Keratinocyte (primary cell): ENCODE data around the gene ARTN. TPM values are rescaled to one million over a fixed set of nuclear protein-coding genes. Genes with fewer than 3 reads are reported as not detected.
A peak's percentile ranks its signal among the peaks of the same experiment; 100 is the strongest.

ENCODE experiments used
- DNase-seq: peaks from one replicate; pipeline ENCODE4 v3.0.0-alpha.2; 2011; ENCODE audit warnings: low read depth, missing footprints, low spot score
- FAIRE-seq: peaks from 2 replicates; lab custom pipeline; 2011; peaks lifted over from hg19 to GRCh38; lab: Jason Lieb, UNC
- H2AFZ ChIP-seq: 2 replicates; pipeline ENCODE4 v1.6.0; 2012; ENCODE audit warnings: low read length, control low read depth, inconsistent platforms; ENCODE audit not compliant: control insufficient read depth
- H3K27ac ChIP-seq: 2 replicates; pipeline ENCODE4 v1.5.1; 2011; ENCODE audit warnings: low read length; ENCODE audit not compliant: control insufficient read depth, insufficient read depth
- H3K27me3 ChIP-seq: 3 replicates; pipeline ENCODE4 v1.6.0; 2011; ENCODE audit warnings: low read length; ENCODE audit not compliant: control insufficient read depth, insufficient read depth; ENCODE audit errors: extremely low read depth
- H3K36me3 ChIP-seq, 2 experiments: 2 replicates in 1 of 2; 3 replicates in 1 of 2; pipeline ENCODE4 v1.5.1; 2011; ENCODE audit warnings: low read length in 2 of 2, mild to moderate bottlenecking in 1 of 2; ENCODE audit not compliant: control insufficient read depth in 2 of 2, insufficient read depth in 2 of 2; ENCODE audit errors: extremely low read depth in 1 of 2
- H3K4me1 ChIP-seq: 3 replicates; pipeline ENCODE4 v1.5.1; 2011; ENCODE audit warnings: low read length; ENCODE audit not compliant: control insufficient read depth, insufficient read depth; ENCODE audit errors: extremely low read depth
- H3K4me2 ChIP-seq: 3 replicates; pipeline ENCODE4 v1.6.0; 2011; ENCODE audit warnings: low read depth, low read length; ENCODE audit not compliant: control insufficient read depth, insufficient read depth; ENCODE audit errors: extremely low read depth
- H3K4me3 ChIP-seq, 3 experiments: fragments of 200-600 bp in 1 of 3; sonication (generic) in 1 of 3; 2 replicates in 2 of 3; 3 replicates in 1 of 3; pipeline ENCODE4 v1.5.1; 2011 to 2016; ENCODE audit warnings: low read length in 3 of 3, mild to moderate bottlenecking in 3 of 3, control low read depth in 2 of 3, inconsistent platforms in 1 of 3, low read depth in 1 of 3, mixed read lengths in 1 of 3, mixed run types in 1 of 3, moderate library complexity in 1 of 3; ENCODE audit not compliant: control insufficient read depth in 2 of 3, insufficient read depth in 2 of 3; ENCODE audit errors: extremely low read depth in 1 of 3
- H3K79me2 ChIP-seq: 2 replicates; pipeline ENCODE4 v1.6.0; 2012; ENCODE audit warnings: low read length; ENCODE audit not compliant: control insufficient read depth, insufficient read depth
- H3K9ac ChIP-seq: 3 replicates; pipeline ENCODE4 v1.6.0; 2011; ENCODE audit warnings: low read length; ENCODE audit not compliant: control insufficient read depth, insufficient read depth; ENCODE audit errors: extremely low read depth
- H3K9me1 ChIP-seq: 3 replicates; pipeline ENCODE4 v1.6.0; 2011; ENCODE audit warnings: low read length; ENCODE audit not compliant: control insufficient read depth, insufficient read depth; ENCODE audit errors: extremely low read depth
- H3K9me3 ChIP-seq: 2 replicates; pipeline ENCODE4 v1.5.1; 2012; ENCODE audit warnings: low read depth, low read length; ENCODE audit not compliant: control insufficient read depth
- H4K20me1 ChIP-seq: 3 replicates; pipeline ENCODE4 v1.6.0; 2011; ENCODE audit warnings: low read length; ENCODE audit not compliant: control insufficient read depth, insufficient read depth; ENCODE audit errors: extremely low read depth
- EZH2 ChIP-seq: IDR thresholded peaks from one replicate; pipeline ENCODE4 v1.6.1; 2012; ENCODE audit warnings: inconsistent platforms, mild to moderate bottlenecking, low read length, moderate library complexity
- dilution Hi-C: fragments of 300-500 bp; cut with MboI; formaldehyde crosslinking; loops from one replicate; pipeline ENCODE4 v1.7.0; 2020; ENCODE audit warnings: low sequenced_read_pairs; ENCODE audit not compliant: extremely low pct_ligation_motif_present
- polyA plus RNA-seq, 5 experiments: library from polyadenylated mRNA; depleted of rRNA in 3 of 5; stranded (reverse) in 3 of 5; stranded (forward) in 1 of 5; unstranded in 1 of 5; fragments of >200 nt; gene quantifications; 1 replicate in 1 of 5; 2 replicates in 3 of 5; 3 replicates in 1 of 5; pipeline versions ENCODE4 v1.2.1 to v1.2.3, GENCODE V29; 2011 to 2012; ENCODE audit warnings: missing spikeins in 2 of 5, low read depth in 1 of 5, low replicate concordance in 1 of 5
- TF ChIP-seq, protein P1 (sequence below), 3 experiments: IDR thresholded peaks in 1 of 3; conservative IDR thresholded peaks in 1 of 3; optimal IDR thresholded peaks in 1 of 3; 2 replicates in 2 of 3; 3 replicates in 1 of 3; pipeline versions ENCODE3 to v1.5.1; 2011; ENCODE audit warnings: low read length in 3 of 3, mild to moderate bottlenecking in 3 of 3, moderate library complexity in 2 of 3, control low read depth in 1 of 3, inconsistent platforms in 1 of 3; ENCODE audit not compliant: insufficient read depth in 2 of 3; ENCODE audit errors: extremely low read depth in 1 of 3

Gene ARTN
- polyA plus RNA-seq, 1 donor (not counting 4 experiments of a cell fraction or from before 2014, with no cell fraction given), result 27.2 TPM

DNA sequence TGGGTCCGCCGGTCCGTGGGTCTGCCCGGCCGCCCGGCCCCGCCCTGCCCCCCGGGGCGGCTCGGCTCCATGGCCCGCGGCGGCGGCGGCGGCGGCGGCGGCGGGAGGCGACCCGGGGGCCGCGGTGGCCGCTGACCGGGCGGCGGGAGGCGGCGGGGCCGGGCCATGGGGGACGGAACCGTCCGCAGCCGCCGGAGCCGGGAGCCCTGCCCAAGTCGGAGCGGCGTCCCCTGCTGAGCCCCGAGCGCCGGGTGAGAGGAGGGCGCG lies 45.6 kb downstream of the ARTN start:
- Histone ChIP-seq H4K20me1 (no peaks in the 10 kb centered on the region), H3K27me3 (no peaks in the 10 kb centered on the region), H3K79me2 (peaks cover 67% of the 10 kb centered on the region), H3K9me3 (no peaks in the 10 kb centered on the region), H3K4me1 (peaks cover 43% of the 10 kb centered on the region), H3K4me3 (peak overlapping the region; percentile 43 to 73 (median 51)), H2AFZ (no peak overlapping the region), H3K36me3 (peaks cover 23 to 31% of the 10 kb centered on the region in 2 experiments), H3K4me2 (no peak overlapping the region), H3K27ac (peak overlapping the region; percentile 92), H3K9me1 (no peaks in the 10 kb centered on the region), H3K9ac (peak overlapping the region; percentile 94)
- dilution Hi-C loops, result no loop called here
- no peak for FAIRE-seq
- TF ChIP-seq EZH2, result no peak
- TF ChIP-seq, protein P1, sequence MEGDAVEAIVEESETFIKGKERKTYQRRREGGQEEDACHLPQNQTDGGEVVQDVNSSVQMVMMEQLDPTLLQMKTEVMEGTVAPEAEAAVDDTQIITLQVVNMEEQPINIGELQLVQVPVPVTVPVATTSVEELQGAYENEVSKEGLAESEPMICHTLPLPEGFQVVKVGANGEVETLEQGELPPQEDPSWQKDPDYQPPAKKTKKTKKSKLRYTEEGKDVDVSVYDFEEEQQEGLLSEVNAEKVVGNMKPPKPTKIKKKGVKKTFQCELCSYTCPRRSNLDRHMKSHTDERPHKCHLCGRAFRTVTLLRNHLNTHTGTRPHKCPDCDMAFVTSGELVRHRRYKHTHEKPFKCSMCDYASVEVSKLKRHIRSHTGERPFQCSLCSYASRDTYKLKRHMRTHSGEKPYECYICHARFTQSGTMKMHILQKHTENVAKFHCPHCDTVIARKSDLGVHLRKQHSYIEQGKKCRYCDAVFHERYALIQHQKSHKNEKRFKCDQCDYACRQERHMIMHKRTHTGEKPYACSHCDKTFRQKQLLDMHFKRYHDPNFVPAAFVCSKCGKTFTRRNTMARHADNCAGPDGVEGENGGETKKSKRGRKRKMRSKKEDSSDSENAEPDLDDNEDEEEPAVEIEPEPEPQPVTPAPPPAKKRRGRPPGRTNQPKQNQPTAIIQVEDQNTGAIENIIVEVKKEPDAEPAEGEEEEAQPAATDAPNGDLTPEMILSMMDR (optimal IDR thresholded peaks at IDR 0.05 in 1 of 3, IDR thresholded peaks at IDR 0.05 in 1 of 3, conservative IDR thresholded peaks at IDR 0.05 in 1 of 3; ENCODE audit: extremely low read depth in 1 of 3, insufficient read depth in 2 of 3, low read length in 3 of 3), result no peak
- DNase-seq, result no peak

DNA sequence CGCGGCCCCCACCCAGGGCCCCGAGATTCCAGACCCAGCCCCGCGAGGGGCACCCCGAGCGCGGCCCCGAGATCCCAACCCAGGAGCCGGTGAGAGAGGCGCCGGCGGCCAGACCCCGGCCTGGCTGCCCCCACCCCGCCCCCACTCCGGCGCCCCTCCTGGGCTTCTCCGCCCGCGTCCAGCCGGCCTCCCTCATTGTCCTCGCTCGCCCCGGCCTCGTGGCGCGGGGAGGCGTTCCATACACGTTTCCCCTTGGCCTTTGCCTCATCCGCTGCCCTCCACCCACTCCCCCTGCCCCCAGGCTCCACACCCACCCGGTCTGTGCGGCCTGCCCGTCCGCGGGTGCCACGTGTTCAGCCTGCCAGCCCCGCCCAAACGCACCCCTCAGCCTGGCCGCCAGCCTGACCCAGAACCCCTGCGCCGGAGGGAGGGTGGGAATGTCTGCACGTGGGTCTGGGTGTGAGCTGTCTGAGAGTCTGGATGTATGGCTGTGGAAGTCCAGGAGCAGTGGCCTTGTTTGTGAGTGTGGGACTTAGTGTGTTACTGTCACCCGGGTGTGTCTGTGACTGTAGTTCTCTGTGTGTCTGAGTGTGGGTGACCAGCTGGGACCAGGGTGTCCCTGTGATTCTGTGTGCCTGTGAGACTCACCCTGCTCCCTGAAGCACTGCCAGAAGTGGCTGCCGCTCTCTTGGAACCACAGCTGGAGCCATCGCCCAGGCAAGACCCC lies 46.1 kb downstream of the ARTN start:
- Histone ChIP-seq H4K20me1 (no peaks in the 10 kb centered on the region), H2AFZ (no peak overlapping the region), H3K4me3 (peak overlapping the region; percentile 51 to 74 (median 73)), H3K9me1 (no peaks in the 10 kb centered on the region), H3K36me3 (peaks cover 27 to 35% of the 10 kb centered on the region in 2 experiments), H3K27me3 (no peaks in the 10 kb centered on the region), H3K27ac (peak overlapping the region; percentile 92), H3K79me2 (peaks cover 72% of the 10 kb centered on the region), H3K9ac (peak overlapping the region; percentile 94), H3K9me3 (no peaks in the 10 kb centered on the region), H3K4me2 (peak overlapping the region; percentile 83), H3K4me1 (peaks cover 41% of the 10 kb centered on the region)
- TF ChIP-seq EZH2, result no peak
- TF ChIP-seq, protein P1 (optimal IDR thresholded peaks at IDR 0.05 in 1 of 3, IDR thresholded peaks at IDR 0.05 in 1 of 3, conservative IDR thresholded peaks at IDR 0.05 in 1 of 3; ENCODE audit: extremely low read depth in 1 of 3, insufficient read depth in 2 of 3, low read length in 3 of 3), result no peak
- dilution Hi-C loops, result no loop called here
- DNase-seq, result peak; percentile 71
- FAIRE-seq, result no peak
